Measurements from ENCODE around the gene GHRHR.

GHRHR gene

DNA sequence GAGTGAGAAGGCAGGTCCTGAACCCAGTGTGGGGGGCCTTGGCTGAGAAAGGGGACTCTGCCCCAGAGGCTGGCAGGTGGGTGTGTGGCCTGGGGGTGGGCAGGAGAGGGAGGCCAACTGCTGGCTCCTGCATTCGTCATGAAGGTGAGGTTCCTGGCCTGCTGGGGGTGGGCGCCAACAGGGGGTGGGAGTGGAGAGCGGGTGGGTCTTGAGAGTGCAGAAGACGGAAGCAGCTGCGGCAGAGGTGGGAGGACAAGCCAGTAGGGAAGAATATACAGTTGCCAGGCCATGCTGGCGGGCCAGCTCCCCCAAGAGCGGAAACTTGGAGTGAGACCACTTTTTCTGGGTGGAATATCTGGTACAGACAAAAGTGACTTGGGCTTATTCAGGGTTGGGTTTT, 23.4 kb downstream of the GHRHR start:
- no peak for DNase-seq

- no peak for DNase-seq
Measured at GRCh38 chr7:30987936-30988335, 24.2 kb downstream of the GHRHR start.

GRCh38 chr7:30988351-30989005, 24.7 kb downstream of the GHRHR start:
- DNase-seq, result no peak

- no peak for DNase-seq
Measured at GRCh38 chr7:30989008-30989823, 25.5 kb downstream of the GHRHR start.

- DNase-seq, result no peak
Measured at GRCh38 chr7:30989824-30990672, 26.3 kb downstream of the GHRHR start.

GRCh38 chr7:30990673-30991170, 27.0 kb downstream of the GHRHR start:
- DNase-seq, result no peak

- DNase-seq, result no peak
Measured at GRCh38 chr7:30992414-30992813, 28.7 kb downstream of the GHRHR start.

DNA sequence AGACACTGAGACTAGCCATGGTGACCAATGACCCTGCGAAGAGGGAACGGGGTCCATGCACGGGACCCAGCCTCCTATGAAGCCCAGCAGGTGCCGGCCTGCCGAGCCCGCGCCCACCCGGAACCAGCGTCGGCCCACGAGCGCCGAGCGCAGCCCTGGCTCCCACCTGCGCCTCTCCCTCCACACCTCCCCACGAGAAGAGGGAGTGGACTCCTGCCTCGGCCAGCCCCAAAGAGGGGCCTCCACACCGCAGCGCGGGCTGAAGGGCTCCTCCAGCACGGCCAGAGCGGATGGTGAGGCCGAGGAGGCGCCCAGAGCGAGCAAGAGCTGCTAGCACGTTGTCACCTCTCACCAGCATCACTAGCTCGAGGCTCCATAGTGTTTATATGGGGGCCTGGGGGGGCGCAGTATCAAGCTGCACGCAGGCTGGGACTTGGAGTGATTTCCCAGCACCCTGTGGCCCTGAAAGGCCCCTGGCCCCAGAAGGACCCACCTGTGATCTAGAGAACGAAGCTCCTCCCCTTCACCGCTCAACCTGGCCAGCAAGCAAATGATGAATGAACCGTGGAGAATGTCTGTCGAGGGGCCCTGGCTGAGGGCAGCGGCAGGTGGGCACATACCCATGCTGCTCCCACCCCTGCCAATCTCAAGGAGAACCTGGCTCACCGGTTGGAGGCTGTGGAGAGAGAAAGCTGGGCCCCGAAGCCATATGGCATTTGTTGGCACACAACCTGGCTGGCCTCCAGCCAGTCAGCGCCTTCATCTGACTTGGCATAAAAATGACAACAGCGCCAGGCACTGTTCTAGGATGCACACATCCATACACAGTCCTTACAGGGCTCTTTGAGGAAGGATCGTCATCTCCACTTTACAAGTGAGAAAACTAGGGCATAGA, 30.7 kb downstream of the GHRHR start:
- no peak for DNase-seq

DNA sequence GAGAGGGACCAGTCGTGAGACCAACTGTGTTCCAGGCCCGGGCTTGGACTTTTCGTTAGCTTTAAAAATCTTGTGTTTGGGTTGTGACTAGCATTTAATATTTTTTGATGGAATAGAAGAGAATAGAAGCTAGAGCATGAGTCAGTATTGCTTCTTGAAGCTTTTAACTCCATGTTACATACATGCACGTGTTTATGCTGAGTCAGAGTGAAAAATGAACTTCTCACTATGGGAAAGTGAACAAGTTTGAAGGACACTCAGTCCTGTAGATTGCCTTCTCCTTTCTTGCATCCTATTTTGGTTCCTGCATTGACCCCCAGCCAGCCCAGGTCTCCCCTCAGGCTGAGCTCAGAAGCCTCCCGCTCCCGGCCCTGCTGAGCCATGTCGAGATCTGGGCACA, 31.8 kb downstream of the GHRHR start:
- no peak for DNase-seq

- DNase-seq, result peak; percentile 14
Measured at GRCh38 chr7:30996256-30996655, 32.5 kb downstream of the GHRHR start.

DNA sequence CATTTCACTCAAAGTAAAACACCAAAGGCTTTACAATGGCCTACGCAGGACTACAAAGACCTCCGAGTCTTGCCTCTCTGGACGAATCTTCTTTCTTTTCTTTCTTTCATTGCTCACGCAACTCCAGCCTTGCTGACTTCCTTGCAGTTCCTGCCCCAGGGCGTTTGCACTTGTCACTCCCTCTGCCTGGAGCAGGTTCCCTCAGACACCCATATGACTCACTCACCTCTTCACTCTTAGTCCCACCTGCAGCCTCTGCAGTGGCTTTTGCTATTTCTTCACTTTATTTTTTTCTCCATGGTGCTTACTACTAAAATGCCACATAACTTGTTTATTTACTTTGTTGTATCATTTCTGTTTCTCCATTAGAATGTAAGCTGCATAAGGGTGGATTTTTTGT, 33.1 kb downstream of the GHRHR start:
- no peak for DNase-seq

DNA sequence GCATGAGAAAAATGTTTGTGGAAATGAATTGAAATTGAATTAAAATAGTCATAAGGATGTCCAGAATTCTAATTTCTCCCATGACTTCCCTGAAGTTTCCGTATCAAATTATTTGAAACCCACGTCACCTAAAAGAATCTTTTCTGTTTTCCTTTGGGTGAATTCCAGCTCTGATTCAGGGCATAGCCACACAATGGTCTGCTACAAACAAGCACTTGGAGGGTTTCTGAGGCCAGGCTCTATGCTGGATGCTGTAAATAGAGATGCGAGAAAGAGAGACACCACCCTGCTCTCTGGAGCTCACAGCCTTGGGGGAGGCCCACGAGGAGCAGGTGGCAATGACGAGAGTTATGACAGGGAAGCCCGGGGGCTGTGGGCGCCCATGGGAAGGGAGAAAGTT, 33.6 kb downstream of the GHRHR start:
- no peak for DNase-seq

DNA sequence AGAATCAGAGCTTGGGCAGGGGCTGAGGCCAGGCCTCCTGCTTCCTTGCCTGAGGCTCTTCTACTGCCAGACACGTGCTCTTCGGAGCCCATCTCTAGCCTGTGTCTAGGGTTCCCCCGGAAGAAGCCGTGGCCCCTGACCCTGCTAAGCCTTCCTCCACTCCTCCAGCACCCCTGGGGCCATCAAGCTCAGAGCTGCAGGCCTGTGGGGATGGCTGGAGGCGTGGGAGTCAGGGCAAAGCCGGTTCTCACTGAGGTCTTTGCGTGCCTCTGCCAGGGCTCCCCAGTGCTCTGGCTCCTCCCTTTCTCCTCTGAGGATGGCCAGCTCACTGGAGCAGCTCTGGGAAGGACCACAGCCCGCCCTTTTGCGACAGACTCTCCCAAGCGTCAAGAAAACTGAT, 34.4 kb downstream of the GHRHR start:
- no peak for DNase-seq

- peak; percentile 11 for DNase-seq
Measured at GRCh38 chr7:31000161-31000693, 36.5 kb downstream of the GHRHR start.

- DNase-seq, result no peak
Measured at GRCh38 chr7:31000779-31001178, 37.0 kb downstream of the GHRHR start.

- DNase-seq, result no peak
Measured at GRCh38 chr7:31002256-31002655, 38.5 kb downstream of the GHRHR start.

DNA sequence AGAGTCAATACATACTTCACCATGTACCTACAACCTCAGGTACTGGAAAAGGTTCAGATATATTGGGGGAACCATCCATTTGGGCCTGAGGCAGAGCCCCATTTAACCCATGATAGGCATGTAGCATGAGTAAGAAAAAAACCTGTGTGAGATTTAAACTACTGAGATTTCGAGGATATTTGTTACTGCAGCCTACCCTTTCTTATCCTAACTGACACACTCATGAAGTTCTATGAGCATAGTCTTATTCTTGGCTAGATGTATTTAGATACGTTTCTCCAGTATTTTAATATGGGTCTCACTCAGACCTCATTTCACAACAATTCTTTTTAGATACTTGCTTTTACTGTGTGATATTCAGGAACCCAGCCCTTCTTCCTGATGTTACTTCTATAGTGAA, 39.3 kb downstream of the GHRHR start:
- DNase-seq, result no peak

DNA sequence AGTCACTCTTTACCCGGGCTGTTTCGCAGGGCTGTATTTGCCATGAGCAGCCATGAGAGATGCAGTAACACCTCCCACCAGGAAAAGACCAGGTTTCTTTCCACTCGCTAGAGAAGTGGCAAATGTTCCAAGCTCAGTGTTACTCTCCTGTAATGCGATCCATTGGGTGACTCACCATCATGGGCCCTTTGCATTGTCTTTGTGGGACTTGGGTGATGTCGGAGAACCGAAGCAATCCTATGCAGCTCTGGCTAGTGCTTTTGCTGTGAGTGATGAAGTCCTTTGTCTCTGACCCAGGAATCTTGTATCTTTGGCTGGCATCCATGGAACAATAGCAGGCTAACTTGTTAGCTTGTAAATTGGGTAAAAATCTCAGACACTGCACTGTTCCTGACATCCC, 40.0 kb downstream of the GHRHR start:
- DNase-seq, result no peak

GRCh38 chr7:31004393-31004792, 40.6 kb downstream of the GHRHR start:
- DNase-seq, result no peak

DNA sequence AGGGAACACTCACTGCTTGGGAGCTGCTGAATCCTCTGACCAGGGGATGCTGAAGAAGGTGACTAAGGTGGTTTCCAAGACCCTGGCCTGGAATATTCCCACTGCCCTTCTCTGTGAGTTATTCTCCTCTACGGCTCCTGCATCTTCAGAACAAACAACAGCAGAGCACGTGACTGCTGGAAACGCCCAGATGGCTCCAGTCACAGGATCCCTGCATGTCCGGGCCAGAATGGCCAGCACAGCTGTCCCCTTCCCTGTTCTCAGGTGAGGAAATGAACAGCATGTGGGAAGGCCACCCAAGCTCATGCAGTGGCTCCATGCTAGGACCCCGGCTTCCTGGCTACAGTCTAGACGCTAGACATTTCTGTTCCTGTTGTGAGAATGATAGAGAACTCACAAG, 43.1 kb downstream of the GHRHR start:
- DNase-seq, result no peak

DNA sequence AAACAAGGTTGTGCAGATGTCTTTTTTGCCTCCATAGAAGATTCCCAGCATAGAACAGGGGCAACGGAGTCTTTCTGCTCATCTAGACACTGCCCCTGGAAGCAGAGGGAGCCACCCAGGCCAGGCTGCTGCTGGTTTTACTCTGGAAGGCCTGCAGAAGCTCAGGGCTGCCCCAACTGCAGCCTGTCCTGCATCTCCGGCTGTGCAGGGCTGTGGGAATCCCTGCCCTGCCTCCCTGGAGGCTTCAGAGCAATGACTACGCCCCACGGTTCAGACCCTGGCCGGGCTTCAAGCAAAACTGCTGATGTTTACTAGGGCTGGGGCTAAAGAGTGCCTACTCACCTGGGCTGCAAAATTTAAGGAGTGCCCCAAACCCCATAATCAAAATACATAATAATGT, 43.9 kb downstream of the GHRHR start:
- no peak for DNase-seq

- no peak for DNase-seq
Measured at GRCh38 chr7:31014826-31015225, 51.1 kb downstream of the GHRHR start.
